Left lung (tissue), 10 donors: ENCODE results near the gene GRK1. TPM values are rescaled to one million over a fixed set of nuclear protein-coding genes. Genes with fewer than 3 reads are reported as not detected.
"Not testable (repeated sequence)": the region's sequence is repeated elsewhere in the genome, so short reads cannot be mapped to it uniquely, and the experiment has no call there.

Experiments
- ATAC-seq: fragments of 200-7000 bp; cut with Tn5 transposase; one replicate; pipeline ENCODE4 v1.9.1; 2020; ENCODE audit warnings: moderate library complexity
- DNase-seq, 4 donors: peaks; one replicate each; pipeline ENCODE4 v3.0.0-alpha.2; 2013 to 2020
- H3K27ac ChIP-seq, 2 donors: fragments of 200-600 bp; sonication (generic) in 1 of 2; one replicate each; pipeline versions ENCODE4 v1.5.0 to v1.8.0; 2020 to 2021
- H3K27me3 ChIP-seq, 2 donors: fragments of 200-600 bp; sonication (generic) in 1 of 2; one replicate each; pipeline versions ENCODE4 v1.5.0 to v1.8.0; 2020 to 2021
- H3K36me3 ChIP-seq, 2 donors: fragments of 200-600 bp; sonication (generic) in 1 of 2; one replicate each; pipeline versions ENCODE4 v1.5.0 to v1.8.0; 2020 to 2021
- H3K4me1 ChIP-seq, 2 donors: fragments of 200-600 bp; one replicate each; pipeline ENCODE4 v1.8.0; 2021
- H3K4me3 ChIP-seq, 2 donors: fragments of 200-600 bp; sonication (generic) in 1 of 2; one replicate each; pipeline versions ENCODE4 v1.5.0 to v1.8.0; 2020 to 2021; ENCODE audit warnings: mild to moderate bottlenecking in 1 of 2
- H3K9me3 ChIP-seq, 2 donors: fragments of 200-600 bp; sonication (generic) in 1 of 2; one replicate each; pipeline versions ENCODE4 v1.5.0 to v1.8.0; 2020 to 2021
- CTCF ChIP-seq, 2 donors: fragments of 200-600 bp; sonication (generic) in 1 of 2; IDR thresholded peaks; one replicate each; pipeline versions ENCODE4 v1.5.0 to v1.8.0; 2021; ENCODE audit warnings: antibody characterized with exemption in 2 of 2
- intact Hi-C, 2 donors: fragments of 100-400 bp; cut with DNase I; formaldehyde crosslinking; loops; one replicate each; pipeline versions ENCODE4 v1.11.2 to v1.14.2; 2022
- polyA plus RNA-seq, 6 donors: library from polyadenylated mRNA; unstranded; fragments of 120-200 nt; gene quantifications; one replicate each; pipeline ENCODE4 v1.2.1, GENCODE V29; 2013; ENCODE audit not compliant: insufficient read length in 6 of 6
- total RNA-seq, 2 donors: library from RNA; stranded (reverse); fragmentation: NEBNext Ultra II Directional; extraction: Animal tissue kit (Norgen Biotek cat#: 25700); gene quantifications; one replicate each; pipeline ENCODE4 v1.2.1, GENCODE V29; 2021
- donor health status: DM: no; HTN: yes; CAD: no.
- donor health status: DM: no; HTN: no; CAD: no.

GRK1 gene
- total and polyA plus RNA-seq, 8 donors, result 0.21 to 3.1 (median 1.2) TPM; not detected in 1

GRCh38 chr13:113624235-113624587 lies 42.8 kb upstream of the GRK1 start:
- ATAC-seq, result no peak
- intact Hi-C loops, result no loop called here

GRCh38 chr13:113624640-113625304 lies 42.2 kb upstream of the GRK1 start:
- H3K4me1 ChIP-seq, ATAC-seq, intact Hi-C loops, H3K4me3 ChIP-seq, H3K9me3 ChIP-seq, DNase-seq, H3K27ac ChIP-seq, H3K27me3 ChIP-seq: not testable (repeated sequence)
- peaks cover 0 to 57% of the 10 kb centered on the region in 2 donors for H3K36me3 ChIP-seq

More at GRCh38 chr13:113624235-113624587, 42.8 kb upstream of the GRK1 start:
- Histone ChIP-seq H3K4me3 (no peak overlapping the region), H3K27ac (no peak overlapping the region), H3K27me3 (no peaks in the 10 kb centered on the region), H3K9me3 (no peaks in the 10 kb centered on the region), H3K4me1 (no peaks in the 10 kb centered on the region), H3K36me3 (peaks cover 0 to 56% of the 10 kb centered on the region in 2 donors)
- no peak for TF ChIP-seq CTCF (IDR thresholded peaks at IDR 0.05)
- no peak for DNase-seq

- intact Hi-C loops, result no loop called here
- no peak overlapping the region for H3K27ac ChIP-seq
- H3K27me3 ChIP-seq, result no peaks in the 10 kb centered on the region
- TF ChIP-seq CTCF (IDR thresholded peaks at IDR 0.05), result no peak
- no peak for ATAC-seq
- peak in 1 of 4 donors; percentile 13 for DNase-seq
- H3K4me3 ChIP-seq, result no peak overlapping the region
- H3K36me3 ChIP-seq, result peaks cover 0 to 66% of the 10 kb centered on the region in 2 donors
- no peaks in the 10 kb centered on the region for H3K9me3 ChIP-seq
- no peaks in the 10 kb centered on the region for H3K4me1 ChIP-seq
Observed at GRCh38 chr13:113625965-113626721, 40.9 kb upstream of the GRK1 start.

GRCh38 chr13:113627136-113627535 lies 39.9 kb upstream of the GRK1 start:
- Histone ChIP-seq H3K9me3 (no peaks in the 10 kb centered on the region), H3K27ac (no peak overlapping the region), H3K4me3 (no peak overlapping the region), H3K4me1 (no peaks in the 10 kb centered on the region), H3K36me3 (peaks cover 0 to 74% of the 10 kb centered on the region in 2 donors), H3K27me3 (no peaks in the 10 kb centered on the region)
- no peak for ATAC-seq
- DNase-seq, result peak in 1 of 4 donors; percentile 17
- intact Hi-C loops, result no loop called here
- TF ChIP-seq CTCF (IDR thresholded peaks at IDR 0.05), result no peak

- Histone ChIP-seq H3K27me3 (no peaks in the 10 kb centered on the region), H3K9me3 (no peaks in the 10 kb centered on the region), H3K27ac (no peak overlapping the region), H3K4me3 (no peak overlapping the region), H3K4me1 (no peaks in the 10 kb centered on the region), H3K36me3 (peaks cover 0 to 74% of the 10 kb centered on the region in 2 donors)
- DNase-seq (peak in 1 of 4 donors; percentile 24), ATAC-seq (no peak)
- TF ChIP-seq CTCF (IDR thresholded peaks at IDR 0.05), result no peak
- intact Hi-C loops, result no loop called here
Observed at GRCh38 chr13:113628291-113629270, 38.4 kb upstream of the GRK1 start.
